ENCODE data around the gene APOL2.
"Not testable (repeated sequence)": the region's sequence is repeated elsewhere in the genome, so short reads cannot be mapped to it uniquely, and the experiment has no call there.

Gene APOL2

DNA sequence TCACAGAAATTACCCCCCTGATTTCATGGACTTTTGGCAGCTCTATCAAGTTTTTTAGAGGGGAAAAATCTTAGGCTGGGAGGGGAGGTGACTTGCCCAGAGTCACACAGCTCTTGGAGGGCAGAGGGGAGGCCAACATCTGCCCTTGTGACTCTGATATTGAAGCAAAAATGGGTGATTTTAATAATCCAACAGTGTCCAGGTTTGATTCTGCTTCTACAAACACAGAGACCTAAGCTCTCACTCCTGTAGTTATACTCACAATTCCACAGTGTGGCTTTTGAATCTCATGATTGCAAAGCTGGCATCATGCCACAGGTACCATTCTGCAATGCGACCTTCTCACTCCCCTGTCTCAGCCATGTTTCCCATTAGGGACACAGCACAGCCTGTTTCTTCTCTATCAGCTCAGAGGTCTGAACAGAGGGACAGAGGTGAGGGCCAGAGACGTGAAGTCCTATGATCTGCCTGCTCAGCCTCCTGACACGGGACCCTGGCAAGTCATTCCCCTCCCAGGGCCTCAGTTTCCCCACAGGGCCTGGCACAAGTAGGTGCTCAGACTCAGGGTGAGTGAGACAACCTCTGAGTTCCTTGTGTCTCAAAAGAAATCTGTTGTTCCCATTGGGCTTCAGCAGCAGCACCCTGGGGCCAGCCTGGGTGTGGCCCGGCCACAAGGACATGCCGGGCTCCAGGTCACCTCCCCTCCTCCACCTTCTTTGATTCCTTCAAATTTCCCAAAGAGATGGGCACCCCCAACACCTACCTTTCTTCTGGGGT lies 766 bp downstream of the APOL2 start:
- no peak for DNase-seq

DNA sequence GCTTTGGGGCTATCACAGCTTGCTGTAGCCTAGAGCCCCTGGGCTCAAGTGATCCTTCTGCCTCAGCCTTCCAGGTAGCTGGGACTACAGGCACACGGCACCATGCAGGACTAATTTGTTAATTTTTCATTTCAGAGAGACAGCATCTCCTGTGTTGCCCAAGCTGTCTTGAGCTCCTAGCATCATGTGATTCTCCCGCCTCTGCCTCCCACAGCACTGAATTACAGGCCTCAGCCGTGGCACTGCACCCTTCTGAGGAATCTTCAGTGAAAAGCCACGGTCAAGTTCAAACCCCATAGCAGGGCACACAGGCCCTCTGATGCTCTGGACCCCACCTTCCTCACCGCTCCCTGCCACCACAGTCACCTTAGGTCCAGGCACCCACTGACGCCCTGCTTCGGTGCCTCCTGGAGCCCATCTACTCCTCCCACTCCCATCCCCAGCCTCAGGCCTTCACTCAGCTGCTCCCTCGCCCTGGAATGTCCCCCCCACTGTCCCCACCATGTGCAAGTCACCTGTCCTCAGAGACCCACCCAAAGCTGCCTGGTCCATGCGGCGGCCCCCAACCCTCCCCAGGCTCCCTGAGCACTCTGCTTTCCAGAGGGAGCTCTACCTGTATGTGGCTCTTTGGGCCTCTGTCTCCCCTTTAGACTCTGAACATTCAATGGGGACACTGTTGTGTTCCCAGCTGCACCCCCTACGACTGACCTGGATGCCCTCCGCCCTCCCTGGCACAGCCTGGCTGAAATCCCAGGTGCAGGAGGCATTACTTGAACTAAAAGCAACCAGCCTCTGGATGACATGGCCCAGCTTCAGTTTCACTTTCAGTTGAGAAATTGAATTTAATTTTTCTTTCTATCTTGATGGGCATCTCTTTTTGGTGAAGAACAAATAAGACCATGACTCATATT lies 1.6 kb downstream of the APOL2 start:
- peak; percentile 44 for DNase-seq

DNA sequence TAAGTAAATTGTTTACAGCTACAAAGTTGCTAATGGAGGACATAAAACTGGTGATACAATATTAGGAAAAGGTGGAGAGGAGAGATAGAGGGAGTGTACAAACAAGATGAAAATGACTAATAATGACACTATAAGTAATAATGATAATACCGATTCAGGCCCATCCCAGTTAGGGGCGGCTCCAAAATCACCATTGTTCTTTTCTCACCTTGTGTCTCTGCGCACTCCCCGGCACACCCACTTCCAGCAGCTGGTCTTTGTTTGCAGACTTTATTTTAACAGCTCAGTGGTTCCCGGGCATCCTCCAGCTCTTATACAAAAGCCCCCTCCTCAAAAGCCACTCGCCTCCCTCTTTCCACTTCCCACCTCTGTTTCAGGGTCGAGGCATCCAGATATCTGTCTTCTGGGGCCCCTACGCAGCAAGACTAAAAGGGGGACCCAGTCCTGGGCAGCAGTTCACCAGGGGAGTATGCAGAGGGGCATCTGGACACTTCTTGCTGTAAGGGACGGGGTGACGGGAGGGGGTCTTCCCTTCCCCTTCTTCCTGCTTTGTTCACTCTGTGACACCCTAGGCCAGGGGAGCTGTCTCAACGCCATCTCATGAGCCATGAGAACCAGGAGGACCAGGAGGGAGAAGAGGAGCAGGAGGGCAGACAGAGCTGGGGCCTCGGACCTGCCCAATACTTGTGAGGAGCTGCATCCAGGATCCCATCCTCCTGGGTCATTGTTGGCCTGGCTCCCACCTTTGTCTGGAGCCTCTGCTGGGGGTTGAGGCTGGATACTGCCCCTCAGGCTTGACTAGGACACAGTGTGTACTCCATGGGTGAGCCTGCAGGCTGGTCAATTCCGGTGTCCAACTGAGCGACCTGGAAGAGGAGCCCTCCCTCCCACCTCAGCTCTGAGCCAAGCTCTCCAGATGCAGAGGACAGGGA lies 2.7 kb downstream of the APOL2 start:
- DNase-seq = no peak

DNA sequence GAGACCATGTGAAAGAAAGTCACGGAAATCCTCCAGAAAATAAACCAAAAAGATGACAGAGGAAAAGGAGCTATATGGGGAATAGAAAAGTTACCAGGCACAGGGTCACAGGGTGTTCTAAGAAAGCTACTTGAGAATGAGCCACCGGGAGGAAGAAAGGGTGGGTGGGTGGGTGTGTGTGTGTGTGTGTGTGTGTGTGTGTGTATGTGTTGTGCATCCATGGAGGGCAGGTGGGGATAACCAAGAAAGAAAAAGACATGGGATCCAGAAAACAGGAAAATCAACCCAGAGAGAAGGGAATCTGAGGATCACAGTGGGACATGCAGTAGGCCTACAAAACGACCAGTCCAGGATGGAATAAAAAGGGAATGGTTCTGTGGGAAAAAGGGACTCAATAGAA lies 3.7 kb downstream of the APOL2 start:
- DNase-seq = no peak

DNA sequence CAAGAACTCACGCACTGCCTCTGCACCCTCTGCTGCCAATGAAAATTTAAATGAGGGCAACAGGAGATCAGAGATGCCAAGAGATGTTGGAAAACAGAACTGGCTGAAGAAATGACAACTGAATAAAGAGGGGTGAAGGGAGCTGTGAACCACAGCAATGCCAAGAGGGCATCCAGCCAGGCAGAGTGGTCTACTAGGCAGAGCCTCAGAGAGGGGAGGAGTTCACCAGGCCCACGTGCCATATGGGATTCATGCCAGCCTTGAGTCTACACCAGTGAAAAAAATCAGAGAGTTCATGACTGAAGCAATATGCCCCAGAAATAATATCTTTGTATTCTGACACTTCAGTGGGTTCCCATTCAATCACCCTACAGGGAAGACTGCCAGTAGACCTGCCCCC lies 4.4 kb downstream of the APOL2 start:
- DNase-seq = no peak

DNA sequence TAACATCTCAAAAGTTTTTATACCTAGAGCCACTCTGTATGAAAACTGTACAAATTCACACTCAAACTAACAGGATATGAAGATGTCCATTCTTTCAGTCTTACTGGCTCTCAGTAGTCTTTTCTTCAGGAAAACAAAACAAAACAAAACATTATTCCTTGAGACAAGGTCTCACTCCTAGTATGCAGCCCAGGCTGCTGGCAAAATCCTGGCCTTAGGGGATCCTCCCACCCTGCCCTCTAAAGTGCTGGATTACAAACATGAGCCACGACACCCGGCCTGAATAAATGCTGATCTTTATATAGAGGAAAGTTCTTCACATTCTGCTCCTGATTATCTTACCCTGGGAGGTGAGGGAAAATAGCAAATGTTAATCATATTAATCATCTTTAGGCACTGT lies 5.1 kb downstream of the APOL2 start:
- DNase-seq = no peak

DNA sequence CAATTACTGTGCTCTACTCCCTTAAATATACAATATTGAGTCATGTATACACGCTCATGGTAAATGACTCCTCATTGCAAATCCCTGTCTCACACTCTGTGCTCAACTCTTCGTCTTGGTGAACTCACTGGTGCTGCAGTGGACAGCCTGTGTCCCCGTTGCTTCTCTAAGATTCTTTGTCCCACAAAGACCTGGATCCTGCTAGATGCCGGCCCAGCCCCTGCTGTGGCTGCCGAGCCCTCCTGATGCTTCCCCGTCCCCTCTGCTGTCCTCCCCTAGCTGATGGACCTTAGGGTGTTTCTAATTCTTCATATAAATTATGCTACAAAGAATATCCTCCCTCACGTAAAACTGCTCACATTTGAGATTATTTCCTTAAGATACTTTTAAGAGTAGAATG lies 5.5 kb downstream of the APOL2 start:
- DNase-seq = no peak

DNA sequence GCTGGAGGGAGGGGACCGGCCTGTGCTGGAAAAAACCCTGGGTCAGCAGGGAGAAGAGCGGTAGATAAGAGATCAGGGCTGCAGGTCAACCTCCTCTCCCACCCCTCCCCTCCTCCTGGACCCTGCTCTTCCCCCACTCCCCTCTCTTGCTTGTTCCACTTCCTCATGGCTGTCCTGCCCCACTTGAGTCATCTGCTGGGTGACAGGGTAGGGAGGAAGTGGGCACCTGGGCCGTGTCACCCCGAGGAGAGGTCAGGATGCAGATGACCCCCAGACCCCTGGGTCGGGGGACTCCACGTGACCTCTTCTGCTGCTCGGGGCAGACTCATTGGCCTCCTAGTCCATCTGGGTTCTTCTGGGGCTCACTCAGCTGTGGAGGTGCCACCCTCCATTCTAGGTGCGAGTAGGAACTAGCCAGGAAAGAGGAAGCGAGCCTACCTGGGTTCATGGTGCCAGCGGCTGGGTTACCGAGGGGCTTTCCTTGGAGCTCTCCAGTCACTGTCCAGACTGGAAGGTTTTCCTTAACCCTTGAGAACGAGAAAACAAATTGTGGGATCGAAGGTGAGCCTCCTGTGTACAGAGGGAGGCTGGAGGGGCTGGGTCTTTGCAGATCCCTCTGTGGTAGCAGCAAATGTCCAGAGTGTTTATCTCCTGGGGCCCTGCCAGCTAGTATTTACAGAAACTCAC lies 6.5 kb downstream of the APOL2 start:
- no peak for DNase-seq

DNA sequence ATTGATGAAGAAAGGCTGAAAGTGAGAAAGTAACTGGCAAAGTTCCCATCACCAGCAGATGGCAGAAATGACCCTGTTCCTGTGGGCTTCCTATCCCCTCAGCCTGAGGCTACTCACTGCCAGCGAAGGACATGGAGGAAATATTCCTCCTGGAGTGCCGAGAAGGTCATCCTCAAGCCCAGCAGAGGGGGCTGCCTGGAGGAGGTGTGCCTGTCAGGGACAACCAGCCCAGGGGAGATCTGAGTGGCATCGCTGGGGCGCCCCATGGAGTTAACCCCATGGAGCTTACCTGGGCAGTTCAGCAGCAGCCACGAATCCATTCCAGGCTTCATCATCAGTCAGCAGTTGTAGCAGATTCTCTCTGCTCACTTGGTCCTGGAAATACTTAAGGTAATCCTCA lies 8.3 kb downstream of the APOL2 start:
- DNase-seq = not testable (repeated sequence)

DNA sequence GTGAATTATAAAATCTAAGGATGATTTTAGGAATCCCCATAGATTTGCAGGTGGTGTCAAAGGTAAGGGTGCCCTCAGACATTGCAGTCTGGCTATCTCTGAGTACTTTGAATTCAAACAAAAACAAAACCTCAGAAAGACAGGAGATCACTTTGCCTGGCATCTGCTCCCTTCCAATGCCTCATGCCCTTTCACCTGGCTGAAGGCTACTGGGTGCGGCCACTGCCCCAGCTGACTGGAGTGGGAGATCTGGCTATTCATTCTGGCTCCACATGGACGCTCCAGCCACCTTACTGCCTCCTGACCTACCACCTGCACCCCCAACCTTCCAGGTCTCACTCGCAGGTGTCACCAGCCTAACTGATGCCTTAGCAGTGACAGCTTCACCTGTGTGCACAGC lies 9.7 kb downstream of the APOL2 start:
- DNase-seq = not testable (repeated sequence)

DNA sequence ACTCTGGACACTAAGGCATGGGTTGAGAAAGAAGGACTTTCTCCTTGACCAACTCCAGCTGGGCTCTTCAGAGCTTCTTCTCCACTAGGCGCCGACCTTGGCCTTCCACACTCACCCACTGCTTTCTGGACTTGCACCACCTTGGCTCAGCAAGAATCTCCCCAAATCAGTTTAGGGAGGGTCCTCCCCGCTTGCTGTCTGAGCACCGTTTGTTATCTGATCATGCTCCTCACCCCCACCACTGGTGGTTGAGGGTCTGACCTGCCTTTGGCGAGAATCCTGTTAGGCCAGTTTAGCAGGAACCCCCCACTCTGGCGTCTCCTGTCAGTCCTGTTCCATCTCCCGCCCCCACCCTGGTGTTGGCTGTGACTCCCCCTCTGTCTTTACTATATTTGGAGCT lies 10.4 kb downstream of the APOL2 start:
- no peak for DNase-seq

DNA sequence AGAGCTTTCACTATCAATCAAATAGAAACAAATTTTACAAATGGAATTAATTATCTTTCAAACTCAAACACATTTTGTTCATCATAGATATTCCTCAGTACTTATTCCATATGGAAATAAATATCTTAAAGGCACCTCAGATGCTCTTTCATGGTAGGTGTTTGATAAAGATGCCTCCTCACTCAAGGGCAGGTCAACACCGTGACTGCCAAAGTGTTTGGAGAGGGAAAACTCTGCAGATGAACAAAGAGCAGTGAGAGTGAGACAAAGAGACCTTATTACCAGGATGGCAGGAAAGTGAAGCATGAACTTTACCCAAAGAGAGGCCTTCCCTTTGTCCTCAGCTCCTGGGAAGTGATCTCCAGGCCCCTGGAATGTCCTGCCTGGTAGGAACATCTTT lies 11.0 kb downstream of the APOL2 start:
- DNase-seq = not testable (repeated sequence)

DNA sequence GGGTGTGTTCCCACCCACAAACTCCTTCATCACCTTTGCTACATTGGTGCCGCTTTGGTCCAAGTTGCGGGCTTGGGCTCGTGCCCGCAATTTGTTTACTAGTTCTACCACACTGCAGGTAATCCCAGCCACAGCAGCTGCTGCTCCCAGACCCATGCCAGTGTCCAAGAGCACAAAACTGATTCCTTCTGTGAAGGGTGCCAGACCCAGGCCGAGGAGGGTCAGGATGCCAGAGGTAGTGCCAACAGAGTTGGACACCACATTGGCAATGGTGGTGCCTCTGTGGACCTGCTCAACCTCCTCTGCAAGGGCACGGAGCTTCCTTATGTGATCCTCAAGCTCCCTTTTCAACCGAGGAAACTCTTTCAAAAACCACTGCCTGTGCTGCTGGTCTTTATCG lies 11.5 kb downstream of the APOL2 start:
- DNase-seq = no peak

DNA sequence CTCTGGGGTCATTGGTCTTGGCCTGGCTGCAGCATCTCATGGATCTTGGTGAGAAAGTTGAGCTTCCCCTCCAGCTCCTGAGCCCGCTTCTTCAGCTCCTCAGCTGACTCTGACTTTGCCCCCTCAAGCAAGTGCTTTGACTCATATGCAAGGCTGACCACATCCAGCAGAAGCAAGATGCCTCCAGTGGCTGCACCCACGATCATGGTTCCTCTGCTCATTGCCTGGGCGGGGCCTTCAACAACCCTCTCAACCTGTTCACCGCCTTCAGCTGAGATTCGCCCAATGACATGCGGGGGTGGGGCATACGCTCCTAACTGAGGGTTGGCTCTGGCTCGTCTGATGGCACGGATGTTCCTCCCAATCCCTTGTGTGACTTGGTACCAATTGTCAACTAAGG lies 11.9 kb downstream of the APOL2 start:
- DNase-seq = no peak

DNA sequence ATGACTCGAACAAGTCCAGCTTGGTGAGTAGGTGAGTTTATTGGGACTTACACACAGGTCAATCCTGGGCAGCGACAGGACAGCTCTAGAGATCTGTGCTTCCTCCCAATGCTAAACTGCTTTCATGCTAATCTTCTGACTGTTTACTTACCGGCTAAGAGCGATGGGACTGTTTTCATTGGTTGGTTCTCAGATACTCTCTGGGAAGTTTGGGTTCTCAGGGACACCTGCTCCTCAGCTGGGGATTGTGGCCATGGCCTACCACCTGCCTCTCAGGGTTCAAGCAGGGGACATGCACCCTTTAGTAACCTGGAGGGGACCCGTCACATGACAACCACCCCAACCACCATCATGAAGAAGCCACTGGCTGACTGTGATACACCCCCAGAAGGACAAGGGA lies 13.1 kb downstream of the APOL2 start:
- no peak for DNase-seq

DNA sequence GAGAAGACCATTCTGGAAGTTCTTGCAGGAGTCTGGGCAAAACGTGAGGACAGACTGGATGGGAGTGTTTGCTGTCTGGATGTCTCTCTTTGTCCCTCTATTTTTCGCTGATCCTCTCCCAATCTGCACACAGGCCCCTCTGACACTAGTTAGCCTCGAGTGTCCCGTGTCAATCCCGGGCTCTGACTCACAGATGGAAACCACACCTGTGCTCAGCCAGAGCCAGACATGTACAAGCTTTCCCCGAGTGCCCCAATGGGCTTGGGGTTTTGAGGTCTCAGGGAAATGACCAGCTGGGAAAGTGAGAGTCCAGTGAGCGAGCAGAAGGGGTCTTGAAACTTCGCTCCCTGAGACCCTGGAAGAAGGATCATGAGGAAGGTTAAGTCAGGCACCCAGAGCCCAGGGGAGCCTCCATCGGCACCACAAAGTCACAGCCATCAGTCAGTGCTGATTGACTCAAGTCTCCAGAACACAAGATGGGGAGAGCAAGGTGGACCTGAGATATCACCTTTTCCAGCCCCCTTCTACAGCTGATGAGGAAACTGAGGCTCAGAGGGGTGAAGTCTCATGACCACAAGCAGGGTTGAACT lies 13.9 kb downstream of the APOL2 start:
- DNase-seq = no peak

DNA sequence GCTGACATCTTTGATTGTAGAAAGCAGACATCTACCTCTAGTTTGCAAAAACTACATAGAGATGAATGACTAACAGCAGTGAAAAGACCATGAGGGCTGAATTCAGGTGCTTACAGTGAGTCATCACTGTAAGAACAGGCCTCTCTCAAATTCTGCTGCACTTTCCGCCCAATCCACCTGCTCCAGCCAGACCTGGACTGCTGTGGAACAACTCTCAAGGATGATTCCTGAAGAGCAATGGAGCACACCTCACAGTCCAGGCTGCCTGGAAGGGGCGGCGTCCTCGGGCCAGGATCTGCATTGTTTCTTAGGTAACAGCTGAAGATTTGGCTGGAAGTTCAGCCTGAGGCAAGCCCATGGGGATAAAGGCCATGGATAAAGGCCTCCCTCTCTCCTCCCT lies 15.1 kb downstream of the APOL2 start:
- no peak for DNase-seq

DNA sequence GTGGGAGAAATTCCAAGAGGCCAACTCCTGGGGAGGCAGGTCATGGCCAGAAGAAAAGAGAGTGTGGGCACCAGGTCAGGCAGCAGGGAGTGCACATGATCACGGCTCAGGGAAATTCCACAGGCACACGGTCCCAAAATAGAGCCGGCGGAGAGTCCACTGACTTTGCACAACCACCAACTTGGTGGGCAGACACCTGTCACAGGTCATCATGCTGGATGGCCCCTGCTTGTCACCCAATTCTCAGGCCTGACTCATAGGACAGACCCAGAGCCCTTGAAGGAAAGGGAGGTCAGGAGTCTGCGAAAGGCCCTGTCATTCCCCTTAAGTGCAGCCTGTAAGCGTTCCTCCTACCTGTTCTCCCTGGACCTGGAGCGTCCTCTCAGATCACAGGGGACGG lies 15.8 kb downstream of the APOL2 start:
- no peak for DNase-seq

DNA sequence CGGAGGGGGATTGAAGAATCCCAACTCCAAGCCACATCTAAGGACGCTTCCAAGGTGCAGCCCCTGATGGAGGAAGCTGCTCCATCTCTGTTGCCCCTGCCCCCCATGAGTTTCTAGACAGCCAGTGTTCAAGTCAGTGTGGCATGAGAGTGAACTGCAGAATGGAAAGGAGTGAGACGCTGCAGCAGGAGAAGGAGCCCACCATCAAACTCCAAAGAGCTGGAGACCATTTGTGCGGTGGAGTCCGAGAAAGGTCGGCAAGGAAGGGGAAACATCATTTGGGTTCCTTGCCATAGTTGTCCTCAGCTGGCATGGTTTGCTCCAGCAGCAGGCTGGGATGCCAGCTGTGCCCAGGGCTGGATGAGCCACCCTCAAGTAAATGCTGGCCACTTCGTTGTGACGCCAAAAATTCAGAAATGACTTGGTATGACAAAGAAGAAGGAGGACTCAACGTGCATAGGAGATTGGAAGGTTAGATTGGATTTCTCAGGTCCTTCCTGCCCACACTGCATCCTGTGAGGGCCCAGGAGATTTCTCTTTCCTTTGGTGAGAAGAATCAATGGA lies 16.4 kb downstream of the APOL2 start:
- no peak for DNase-seq

DNA sequence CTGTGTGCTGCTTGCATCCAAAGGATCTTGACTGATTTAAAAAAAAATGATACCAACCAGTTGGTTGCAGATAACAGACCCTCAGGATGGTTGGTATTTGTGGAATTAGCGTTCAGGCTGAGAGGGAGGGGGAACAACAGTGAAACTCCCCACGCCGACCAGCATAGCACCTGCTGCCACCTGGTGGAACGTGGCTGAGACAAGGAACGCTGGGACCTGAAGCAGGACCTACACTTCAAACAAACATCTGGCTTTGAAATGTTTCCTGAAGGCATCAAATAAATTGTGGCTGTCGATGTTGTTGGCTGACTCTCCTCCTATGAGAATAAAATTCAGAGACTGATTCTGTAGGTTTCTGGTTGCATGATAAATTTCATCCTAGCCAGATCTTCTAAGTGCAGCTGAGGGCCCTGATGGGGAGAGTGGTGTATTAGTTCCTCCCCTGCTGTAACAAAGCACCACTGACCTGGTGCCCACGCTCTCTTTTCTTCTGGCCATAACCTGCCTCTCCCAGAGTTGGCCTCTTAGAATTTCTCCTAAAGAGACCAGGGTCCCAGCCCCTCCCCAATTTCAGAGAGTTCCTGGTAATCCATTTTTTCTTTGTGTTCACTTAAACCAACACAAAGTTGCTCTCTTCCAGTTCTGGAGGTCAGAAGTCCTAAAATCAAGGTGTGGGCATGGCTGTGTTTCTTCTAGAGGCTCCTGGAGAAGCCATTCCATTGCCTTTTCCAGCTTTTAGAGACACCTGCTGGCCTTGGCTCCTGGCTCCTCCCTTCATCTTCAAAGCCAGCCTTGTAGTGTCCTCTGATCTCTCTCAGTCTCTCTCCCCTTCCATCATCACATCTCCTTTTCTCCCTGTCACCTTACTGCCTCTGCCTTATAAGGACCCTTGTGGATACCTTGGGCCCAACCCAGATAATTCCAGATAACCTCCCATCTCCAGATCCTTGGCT lies 17.3 kb downstream of the APOL2 start:
- peak; percentile 54 for DNase-seq

Measured in CD4-positive, alpha-beta T cell treated with Interleukin-17A for 1 hour (primary cell).